Ureter (tissue), 1 donor: ENCODE data around the gene CACNA1C. TPM values are rescaled to one million over a fixed set of nuclear protein-coding genes. Genes with fewer than 3 reads are reported as not detected.

ENCODE experiments used
- DNase-seq: peaks from one replicate; pipeline ENCODE4 v3.0.0-alpha.2; 2020; ENCODE audit warnings: low spot score
- total RNA-seq: library from RNA; stranded (reverse); gene quantifications from one replicate; pipeline ENCODE4 v1.2.4, GENCODE V29; 2023
- donor health status: DM: yes; HTN: yes; CAD: no.

CACNA1C gene
- total RNA-seq, 1 donor from 2014 or later: 30.1 TPM

DNA sequence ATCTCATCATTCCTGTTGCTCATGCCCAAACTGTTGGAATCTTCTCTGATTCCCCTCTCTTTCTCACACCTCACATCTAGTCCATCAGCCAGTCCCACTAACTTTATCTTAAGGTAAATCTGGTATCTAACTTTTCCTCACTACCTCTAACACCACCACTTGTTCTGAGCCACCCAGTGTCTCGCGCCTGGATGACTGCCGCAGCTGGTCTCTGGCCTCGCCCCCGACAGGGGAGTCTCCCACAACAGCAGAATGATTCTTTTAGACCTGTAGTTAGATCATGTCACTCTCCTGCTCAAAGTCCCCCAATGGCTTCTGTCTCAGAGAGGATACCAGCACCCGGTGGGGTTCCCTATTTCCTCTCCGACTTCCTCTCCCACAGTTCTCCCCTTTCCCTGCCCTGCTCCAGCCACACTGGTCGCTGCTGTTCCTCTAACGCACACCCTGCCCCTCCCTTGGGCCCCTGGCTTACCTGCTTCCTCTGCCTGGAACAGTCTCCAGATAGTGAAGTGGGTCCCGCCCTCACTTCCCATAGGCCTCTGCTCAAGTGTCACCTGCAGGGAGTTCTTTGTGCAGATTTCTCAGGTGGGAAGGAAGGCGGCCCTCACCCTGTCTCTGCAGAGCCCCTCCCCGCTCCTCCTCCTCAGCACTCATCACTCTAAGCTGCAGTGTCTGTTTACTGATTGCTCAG is 403.5 kb downstream of the CACNA1C start:
- no peak for DNase-seq

DNA sequence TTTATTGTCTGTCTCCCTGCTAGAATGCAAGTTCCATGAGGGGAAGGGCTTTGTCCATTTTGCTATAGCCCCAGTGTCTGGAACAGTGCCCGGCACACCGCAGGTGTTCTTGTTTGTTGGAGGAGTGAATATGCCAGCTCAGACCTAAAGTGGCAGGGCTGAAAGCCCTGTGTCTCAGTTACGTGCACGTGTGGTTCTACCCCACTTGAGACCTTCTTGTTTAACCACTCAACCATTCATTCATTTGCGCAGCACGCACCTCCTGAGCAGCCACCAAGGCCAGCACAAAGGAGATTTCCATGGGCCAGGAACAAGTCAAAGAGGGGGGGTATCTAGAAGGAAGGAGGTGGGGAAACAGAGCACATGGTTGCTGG is 404.0 kb downstream of the CACNA1C start:
- DNase-seq: no peak

DNA sequence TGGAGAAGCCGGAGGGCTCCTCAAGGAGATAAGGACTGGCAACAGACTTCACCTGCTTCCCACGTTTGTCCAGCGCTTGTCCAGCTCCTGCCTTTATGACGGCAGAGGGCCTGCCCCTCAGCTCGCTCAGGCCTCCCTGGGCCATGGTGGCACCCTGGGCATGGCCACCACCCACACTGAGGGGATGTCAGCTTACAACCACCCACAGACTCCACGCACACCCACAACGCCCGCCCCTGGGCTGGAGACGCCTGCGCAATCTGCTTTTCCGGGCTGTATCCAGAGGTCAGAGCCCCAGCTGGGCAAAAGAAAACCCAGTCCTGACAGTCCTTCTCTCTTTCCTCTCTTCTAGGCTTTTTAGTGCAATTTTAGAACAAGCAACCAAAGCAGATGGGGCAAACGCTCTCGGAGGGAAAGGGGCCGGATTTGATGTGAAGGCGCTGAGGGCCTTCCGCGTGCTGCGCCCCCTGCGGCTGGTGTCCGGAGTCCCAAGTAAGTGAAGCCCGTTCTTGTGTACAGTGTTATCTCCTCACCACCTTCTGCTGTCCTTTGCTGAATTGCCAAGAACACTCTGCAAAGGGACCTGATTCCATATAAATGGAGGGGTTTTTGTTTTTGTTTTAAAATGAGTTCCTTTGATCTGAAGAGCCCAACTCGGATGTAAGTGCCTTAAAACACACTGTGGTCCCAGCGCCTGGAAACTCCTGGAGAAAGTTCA is 404.6 kb downstream of the CACNA1C start:
- DNase-seq: no peak

DNA sequence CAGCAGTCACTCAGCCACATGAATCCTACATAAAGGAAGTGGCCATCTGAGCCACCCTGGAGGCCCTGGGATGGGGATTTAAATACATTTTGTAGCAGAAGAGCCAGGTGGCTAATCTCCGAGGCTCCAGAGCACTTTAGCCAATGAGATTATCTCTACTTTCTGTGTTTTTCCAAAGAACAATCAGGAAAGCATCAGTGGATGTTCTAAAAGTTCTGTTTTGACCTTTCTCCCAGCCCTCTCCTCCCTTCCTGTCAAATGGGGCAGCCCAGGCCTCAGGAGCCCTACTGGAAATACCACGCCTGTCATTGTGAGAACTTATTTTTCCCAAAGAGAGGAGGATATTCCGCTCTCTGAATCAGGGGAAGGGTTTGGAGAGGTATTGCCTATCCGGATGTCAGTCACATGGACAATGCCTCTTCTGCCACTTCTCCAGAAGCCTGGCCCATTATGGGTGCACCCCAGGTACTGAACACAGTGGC is 405.2 kb downstream of the CACNA1C start:
- no peak for DNase-seq

DNA sequence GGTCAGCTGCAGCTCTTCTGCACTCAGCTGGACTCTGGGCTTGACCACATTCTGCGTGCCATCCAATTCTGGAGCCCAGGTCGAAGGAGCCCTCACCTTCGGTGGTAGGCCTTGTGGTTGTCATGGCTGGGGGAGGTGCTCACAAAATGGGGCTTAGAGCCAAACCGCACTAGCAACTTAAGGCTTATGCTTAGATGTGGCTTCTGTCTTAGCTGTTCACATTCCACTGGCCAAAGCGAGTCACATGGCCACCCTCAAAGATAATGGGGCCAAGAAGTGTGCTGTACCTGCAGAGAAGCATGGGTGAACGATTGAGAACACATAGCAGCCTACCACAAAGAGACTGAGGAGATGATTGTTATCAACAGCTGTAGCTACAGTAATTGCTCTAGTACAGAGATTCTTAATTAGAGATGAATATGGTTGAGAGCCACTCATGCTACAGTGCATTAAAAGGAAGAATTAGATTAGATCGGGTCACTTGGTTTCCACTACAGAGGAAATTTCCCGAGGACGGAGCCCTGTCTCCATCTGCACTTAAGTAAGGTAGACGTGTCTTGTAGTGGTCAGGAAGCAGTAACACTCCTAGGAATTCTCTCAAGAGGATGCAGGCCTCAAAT is 407.4 kb downstream of the CACNA1C start:
- no peak for DNase-seq

DNA sequence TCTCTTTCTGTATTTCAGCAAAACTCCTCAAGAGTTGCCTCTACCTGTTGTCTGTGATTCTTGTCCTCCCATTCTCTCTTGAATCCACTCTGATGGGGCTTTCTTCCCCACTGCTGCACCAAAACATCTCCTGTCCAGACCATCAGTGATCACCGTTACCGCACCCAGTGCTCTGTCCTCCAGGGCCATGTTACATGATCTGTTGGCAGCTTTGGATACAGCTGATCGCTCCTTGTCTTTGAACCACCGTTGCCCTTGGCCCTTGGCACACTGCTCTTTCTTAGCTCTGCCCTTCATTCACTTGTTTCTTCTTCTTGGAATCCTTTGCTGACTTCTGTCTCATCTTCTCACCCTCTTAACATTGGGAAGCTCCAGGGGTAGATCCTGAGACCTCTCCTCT is 408.3 kb downstream of the CACNA1C start:
- no peak for DNase-seq

DNA sequence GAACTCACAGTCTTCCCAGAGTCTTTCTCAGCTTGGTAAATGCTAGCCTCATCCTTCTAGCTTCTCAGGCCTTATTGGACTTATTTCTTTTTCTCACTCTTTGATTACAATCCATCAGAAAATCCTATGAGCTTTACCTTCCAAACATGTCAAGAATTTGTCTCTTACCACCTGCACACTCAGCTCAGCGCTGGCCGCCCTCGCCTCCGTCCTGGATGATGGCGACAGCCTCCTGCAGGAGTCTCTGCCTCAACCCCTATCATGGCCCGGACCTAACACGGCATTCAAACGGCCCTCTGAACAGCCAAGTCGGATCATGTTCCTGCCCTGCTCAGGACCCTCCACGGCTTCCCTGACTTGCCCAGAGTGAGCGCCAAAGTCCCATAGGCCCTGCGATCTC is 408.9 kb downstream of the CACNA1C start:
- DNase-seq: no peak

DNA sequence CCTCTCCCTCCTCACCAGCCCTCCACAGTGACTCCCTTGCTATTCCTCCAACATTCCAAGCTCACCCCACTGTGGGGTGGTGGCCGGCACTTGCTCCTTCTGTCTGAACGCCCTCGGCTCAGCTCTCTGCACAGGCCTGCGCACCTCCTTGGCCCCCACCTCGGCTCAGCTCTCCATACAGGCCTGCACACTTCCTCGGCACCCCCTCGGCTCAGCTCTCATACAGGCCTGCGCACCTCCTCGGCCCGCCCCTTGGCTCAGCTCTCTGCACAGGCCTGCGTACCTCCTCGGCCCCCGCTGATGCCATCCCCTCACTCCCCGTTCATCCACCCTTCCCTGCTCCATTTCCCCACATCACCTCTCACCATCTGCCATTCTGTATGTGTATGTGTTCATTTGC is 409.3 kb downstream of the CACNA1C start:
- DNase-seq: no peak

DNA sequence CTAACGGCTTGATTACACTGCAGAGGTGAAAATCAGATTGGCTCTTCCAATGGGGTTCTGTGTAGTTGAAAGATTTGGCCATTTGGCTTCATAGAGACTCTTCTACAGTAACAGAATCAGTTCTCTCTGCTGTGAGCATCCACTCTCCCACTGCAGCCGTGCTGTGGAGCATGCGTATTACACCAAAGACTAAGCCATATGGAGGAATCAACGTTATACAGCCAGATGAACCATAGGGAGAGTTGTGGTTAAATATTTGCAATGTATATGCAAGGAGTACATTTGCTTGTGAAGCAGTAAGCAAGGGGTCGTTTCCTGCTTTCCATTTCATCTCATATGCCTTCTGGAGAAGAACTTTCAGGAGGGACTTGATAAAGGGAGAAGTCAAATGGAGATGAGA is 410.9 kb downstream of the CACNA1C start:
- no peak for DNase-seq

DNA sequence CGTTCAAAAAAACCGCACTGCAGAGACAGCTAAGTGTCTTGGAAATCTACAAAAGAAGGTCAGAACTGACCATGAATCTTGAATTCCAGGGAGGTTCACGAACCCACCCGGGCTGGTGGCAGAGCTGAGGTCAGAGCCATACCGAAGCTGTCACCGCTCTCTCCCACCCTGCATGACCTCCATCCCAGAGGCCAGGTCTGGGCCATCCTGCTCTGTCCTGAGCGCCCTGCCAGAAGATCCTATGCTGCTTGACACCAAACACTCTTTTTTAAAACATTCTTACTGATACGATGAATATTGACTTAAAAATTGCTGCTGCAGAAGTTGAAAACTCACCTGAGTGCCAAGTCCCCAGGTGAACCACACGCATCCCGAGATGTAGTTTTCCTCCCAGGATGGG is 412.9 kb downstream of the CACNA1C start:
- no peak for DNase-seq

DNA sequence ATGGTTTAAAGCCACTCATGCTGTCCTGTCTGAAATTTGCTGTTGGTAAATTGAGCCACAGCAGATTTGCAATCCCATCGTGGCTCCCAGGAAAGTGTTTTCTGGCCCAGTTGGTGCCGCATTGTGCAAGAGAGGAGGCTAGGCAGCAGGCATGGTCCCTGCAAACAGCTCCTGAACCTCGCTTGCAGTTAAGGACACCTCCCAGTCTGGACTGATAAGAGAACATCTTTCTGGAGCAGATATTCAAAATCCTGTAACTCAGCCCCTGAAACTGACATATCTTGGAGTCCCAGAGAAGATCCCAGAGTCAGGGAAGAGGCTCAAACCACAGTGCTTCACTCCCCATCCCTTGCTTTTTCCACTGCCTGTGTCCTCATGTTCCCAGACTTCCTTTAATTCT is 413.4 kb downstream of the CACNA1C start:
- DNase-seq: no peak

DNA sequence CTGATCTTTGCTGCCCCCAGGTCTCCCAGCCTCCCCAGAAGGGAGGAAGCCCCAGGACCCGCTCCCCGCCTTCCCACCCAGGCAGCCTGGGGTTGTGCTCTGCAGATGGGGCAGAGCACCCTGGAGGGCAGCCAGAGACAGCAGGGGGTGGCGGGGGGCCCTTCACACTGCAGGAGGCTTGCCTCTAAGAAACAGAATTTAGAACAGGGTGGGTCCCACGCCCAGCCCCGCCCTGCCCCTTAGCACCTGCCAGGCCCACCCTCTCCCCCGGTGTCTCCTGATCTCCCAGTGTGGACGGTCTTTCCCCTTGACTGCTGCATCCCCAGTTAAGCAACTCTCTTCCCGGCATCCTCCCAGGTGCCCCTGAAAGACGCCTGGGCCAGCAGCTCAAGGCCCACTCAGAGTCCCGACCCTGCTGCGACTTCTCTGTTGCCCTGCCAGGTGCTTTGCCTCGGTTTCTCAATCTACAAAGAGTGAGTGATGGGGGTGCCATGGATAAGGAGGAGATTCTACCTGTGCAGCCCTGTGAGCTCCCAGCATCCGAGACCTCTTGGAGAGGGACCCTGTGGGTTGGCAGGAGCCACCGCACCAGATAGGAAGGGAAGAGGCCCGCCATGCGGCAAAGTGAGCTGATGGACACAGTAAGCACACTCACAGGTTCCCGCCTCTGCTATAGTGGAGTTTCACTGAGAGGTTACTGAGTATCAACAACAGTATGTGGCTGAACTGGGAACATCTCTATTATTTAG is 414.8 kb downstream of the CACNA1C start:
- DNase-seq: no peak

DNA sequence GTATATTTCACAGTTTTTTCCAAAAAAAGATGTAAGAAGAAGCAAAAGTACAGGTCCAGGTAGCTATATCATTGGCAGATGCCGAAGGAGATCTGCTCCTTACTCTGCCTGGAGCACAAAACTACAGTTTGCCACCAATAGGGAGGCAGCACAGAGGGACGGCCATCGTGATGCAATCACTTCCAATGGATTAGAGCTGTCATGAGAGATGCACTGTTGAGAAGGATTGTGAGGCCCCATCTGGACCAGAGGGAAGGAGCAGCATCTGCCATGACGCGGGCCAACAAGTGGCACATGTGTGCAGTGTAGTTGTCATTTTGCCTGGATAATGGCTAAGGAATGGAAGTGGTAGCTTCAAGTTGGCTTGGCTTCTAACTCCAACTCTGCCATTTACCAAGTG is 423.2 kb downstream of the CACNA1C start:
- DNase-seq: no peak

DNA sequence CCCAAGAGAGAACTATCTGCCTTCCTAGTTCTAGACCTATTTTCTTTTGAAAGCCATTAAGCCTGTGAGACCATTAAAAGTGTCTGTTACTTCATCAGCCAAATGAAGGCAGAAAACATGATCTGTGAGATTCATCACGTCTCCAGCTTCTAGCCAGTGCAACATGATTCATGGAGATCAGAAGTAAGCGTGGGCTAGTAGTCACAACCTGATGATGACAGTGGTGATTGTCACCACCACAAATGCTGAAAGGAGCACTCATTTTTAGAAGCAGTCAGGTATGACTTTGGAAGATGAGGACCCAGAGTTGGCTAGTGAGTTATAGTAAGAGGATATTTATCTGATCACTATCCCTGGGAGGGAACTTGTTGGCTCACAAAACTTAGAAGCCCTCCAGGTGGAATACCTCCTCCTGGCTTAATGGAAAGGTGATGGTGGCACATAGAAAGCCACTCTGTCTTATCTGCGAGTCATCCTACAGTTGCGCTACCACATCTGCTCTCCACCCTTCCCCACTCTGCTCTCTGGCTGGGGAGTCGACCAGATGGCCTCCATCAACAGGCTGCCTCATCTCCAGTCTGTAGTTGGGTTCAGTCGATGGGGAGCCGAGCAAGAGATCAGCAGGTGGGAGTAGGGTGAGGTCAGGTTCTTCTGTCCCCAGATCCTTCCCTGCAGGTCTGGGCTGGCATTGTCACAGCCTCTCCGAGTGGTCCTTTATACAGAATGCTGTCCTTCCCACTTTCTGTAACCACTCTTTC is 424.4 kb downstream of the CACNA1C start:
- DNase-seq: no peak

DNA sequence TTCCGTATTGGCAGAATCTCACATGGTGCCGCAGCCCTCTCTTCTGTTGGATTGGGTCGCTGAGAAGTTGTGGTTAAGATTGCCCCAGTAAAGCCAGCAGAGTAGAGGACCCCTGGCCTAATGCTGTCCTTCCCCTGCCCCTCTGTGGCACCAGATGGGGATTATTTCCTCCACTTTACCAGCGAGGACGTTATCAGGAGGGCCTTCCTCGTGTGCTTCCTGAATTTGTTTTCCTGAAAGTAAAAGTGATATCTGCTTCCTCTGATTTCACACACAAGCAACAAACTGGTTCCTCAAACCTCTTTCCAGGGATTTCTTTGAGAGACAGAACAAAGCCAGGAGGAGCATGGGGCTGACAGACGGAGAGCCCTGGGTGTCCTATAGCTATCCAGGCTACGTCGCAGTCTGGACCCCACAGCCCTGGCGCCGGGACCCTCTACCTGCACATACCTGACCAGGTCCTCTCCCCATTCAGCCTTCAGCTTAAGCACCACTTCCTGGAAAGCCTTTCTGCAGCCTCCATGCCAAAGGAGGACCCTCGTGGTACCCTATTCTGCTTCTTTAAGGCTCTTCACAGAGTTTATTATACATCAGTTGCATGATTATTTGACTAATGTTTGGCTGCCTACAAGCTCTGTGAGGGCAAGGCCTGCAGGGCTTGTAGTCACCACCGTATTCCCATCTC is 427.2 kb downstream of the CACNA1C start:
- no peak for DNase-seq

DNA sequence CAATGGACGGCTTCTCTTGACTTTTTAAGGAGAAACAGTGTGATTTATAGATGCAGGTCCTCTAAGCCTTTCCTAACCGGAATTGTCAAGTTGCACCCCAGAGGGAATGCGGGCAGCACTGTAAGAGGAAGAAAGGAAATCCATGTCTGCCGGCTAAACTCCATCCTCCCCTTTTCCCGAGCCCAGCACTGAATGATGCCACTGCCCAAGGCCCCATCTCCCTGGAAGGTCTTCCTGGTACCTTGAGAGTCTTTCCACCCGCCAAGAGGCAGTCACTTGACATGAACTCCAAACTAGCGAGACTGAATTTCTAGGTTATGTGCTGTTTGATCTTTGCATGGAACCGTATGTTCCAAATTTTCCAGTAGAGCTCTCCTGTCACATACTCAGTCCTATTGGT is 428.6 kb downstream of the CACNA1C start:
- no peak for DNase-seq

DNA sequence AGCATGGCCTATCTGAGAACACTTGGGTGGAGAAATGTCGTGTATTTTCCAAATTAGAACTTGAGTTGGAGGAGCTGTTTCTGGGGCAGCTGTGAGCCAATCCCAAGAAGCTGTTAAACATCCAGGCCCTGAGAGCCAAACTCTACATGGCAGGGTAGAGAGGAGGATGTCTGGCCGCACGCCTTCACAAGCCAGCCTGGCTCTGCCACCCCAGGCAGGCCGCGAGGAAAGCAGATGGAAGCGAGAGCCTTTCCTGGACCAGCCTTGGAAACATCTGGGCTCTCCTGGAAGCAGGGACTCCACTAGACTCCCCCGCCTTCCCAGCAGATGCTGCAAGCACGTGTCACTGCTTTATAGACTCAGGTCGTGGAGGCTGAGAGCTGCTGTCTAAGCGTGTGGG is 429.2 kb downstream of the CACNA1C start:
- no peak for DNase-seq

DNA sequence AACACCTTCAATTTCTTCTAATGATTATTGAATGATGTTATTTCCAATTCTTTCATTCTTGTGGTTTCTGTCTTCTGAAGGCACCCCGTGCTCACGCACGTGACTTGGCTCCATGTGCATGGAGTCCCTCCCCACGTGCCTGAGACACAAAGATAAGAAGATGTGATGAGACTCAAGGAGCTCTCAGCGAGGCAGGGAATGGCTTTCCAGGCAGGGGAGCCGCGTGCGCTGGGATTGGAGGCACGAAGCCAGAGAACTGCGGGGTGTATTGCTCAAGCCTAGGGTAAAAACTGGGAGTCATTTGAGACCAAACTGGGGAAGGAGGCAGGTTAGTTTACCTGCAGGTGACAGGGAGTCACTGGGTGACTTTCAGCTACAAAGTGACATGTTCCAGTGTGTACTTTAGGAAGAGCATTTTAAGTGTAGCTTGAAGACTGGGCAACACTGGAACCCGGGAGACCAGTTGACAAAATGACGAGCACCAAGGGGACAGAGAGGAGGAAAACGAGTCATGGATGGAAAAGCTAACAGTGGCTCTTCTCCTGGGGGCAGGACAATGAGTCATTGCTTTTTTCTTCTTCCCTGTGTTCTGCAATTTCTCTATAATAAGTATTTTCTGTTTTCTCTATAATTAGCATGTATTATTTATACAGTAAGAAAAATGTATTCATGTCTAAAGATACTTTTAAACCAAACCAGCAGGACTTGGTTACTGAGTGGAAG is 430.3 kb downstream of the CACNA1C start:
- no peak for DNase-seq

DNA sequence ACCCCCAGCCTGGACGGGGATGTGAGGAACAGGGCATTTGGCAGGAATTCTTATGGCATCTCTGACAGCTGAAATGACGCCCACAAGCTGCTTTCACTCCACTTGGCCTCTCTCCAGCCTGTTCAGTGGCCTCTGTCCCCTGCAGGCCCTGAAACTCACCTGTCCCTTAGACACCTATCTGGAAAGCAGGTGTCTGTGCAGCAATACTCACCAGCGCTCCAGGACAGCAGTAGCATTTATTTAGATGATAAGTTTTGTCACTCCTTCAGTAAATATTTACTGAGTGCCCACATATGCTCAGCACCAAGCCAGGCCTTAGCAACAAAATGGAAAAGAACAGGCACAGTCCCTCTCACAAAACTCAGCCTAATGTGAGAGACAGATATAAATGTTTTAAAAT is 430.9 kb downstream of the CACNA1C start:
- DNase-seq: no peak

DNA sequence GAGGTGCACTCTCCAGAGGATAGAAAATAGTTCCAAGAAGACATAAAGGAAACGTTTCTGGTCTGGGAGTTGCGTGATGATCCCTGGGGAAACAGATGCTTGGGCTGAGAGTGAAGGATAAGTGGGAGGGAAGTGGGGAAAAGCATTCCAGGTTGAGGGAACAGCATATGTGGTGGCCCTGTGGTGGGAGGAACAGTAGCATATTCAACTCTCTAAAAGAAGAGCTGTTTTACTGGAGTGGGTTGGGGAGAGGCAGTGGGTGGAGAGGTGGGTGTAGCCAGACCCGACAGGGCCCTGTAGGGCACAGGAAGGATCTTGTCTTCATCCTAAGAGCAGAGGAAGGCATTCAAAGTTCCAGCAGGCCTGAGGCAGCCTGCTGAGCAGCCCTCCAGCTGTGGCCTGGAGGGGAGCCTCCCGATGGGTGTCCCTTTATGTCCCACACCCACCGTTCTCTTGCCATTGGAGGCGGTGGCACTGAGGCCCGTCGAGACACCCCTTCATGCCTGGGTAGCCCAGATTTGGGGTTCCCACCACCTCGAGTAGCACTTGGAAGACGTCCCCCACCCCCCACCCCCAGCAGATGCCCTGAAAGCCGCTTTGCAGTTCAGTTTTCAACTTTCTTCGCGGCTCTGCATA is 431.5 kb downstream of the CACNA1C start:
- no peak for DNase-seq
